Measurements from ENCODE around the gene RAP1A.
A peak's percentile ranks its signal among the peaks of the same experiment; 100 is the strongest.
"Not testable (repeated sequence)": the region's sequence is repeated elsewhere in the genome, so short reads cannot be mapped to it uniquely, and the experiment has no call there.

Gene RAP1A

DNA sequence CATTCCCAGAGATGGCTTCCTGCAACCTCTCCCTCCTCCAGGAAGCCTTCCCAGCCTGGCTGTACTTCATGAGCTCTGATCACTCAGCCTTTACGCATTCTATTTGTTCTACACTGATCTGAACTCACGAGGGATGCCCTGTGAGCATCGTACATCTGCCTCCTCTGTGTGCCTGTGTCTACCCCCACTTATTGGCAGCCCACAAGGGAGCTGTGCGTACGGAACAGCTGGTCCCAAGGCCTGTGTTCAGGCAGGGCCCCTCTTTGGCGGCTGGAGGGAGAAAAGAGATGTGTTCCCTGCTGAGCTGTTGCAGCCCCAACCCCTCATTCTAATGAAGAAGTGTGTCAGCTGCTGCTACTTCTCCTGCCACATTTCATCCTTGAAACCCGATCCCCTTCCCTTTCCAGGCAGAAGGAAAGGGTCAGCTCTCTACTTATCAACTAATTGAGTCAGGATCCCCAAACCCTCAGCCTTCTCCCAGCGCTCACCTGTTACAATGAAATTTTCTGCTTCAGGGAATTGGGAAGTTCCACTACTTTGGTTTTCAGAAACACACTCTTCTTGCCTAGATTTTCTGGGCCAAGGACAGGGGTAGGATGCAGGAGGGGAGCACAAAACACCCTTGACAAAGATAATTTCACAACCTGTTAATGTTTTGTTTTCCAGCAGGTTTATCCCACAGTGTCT lies 116.4 kb downstream of the RAP1A start:
- Mint-ChIP-seq H3K27ac (no peak overlapping the region), H3K27me3 (peaks cover 16% of the 10 kb centered on the region), H3K4me3 (no peak overlapping the region), H3K4me1 (peaks cover 40% of the 10 kb centered on the region), H3K9me3 (no peaks in the 10 kb centered on the region)
- no peak for DNase-seq
- ATAC-seq = no peak

- ATAC-seq = no peak
- H3K4me1 Mint-ChIP-seq = peaks cover 42% of the 10 kb centered on the region
Measured at GRCh38 chr1:111736548-111737215, 117.1 kb downstream of the RAP1A start.

DNA sequence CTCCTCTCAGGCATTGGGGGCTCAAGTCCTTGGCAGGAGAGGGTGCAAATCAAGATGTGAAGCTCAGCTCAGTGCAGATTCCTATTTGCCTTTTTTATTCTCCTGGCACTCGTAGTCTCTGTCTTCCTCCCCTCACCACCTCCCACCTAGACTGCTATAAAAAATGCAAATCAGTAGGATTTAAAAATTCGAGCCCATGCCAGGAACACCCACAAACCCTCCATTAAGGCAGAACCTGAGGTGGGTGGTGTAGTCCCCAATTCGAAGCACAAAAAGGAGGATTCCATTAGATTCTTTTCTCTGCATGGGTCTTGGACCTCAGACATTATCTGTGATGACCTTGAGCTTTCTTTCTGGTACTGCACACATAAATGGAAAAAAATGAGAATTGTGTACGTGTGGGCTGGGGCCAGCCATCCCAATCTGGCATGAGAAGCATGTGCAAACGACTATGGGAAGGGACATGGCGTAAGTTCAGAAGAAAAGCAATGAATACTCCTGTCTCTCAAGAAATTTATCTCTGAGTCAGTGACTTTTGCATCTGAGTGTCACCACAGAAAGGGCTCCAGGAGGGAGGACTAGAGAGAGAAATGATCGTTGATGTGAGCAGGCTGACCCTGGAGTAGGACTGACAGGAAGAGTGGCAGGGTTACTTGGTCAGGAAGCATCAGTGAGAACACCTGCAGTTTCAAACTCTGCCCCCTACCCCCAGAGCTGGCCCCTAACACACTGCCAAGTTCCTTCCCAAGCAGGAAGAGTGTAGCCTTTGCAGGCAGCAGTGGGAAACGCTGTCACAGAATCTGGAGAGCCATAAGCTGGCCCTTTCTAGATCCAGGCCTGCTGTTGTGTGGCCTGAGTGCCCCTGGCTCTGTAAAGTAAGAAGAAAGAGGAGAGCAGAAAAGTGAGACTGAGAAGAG lies 117.9 kb downstream of the RAP1A start:
- H3K9me3 Mint-ChIP-seq = no peaks in the 10 kb centered on the region
- peaks cover 42% of the 10 kb centered on the region for H3K4me1 Mint-ChIP-seq
- H3K27me3 Mint-ChIP-seq = peaks cover 31% of the 10 kb centered on the region
- peak overlapping the region in 1 of 2 donors; percentile 6 for H3K27ac Mint-ChIP-seq
- DNase-seq (no peak), ATAC-seq (no peak)
- H3K4me3 Mint-ChIP-seq = peak overlapping the region; percentile 87 to 92

More at GRCh38 chr1:111736548-111737215, 117.1 kb downstream of the RAP1A start:
- Mint-ChIP-seq H3K27ac (no peak overlapping the region), H3K9me3 (no peaks in the 10 kb centered on the region), H3K27me3 (peaks cover 23% of the 10 kb centered on the region), H3K4me3 (no peak overlapping the region)
- DNase-seq = peak in 1 of 2 donors; percentile 6

GRCh38 chr1:111738133-111738435 lies 118.5 kb downstream of the RAP1A start:
- DNase-seq (peak in 1 of 2 donors; percentile 8), ATAC-seq (no peak)
- peak overlapping the region; percentile 87 to 92 for H3K4me3 Mint-ChIP-seq
- H3K4me1 Mint-ChIP-seq = peaks cover 42% of the 10 kb centered on the region
- peak overlapping the region in 1 of 2 donors; percentile 6 for H3K27ac Mint-ChIP-seq
- H3K9me3 Mint-ChIP-seq = no peaks in the 10 kb centered on the region
- H3K27me3 Mint-ChIP-seq = peaks cover 34% of the 10 kb centered on the region

DNA sequence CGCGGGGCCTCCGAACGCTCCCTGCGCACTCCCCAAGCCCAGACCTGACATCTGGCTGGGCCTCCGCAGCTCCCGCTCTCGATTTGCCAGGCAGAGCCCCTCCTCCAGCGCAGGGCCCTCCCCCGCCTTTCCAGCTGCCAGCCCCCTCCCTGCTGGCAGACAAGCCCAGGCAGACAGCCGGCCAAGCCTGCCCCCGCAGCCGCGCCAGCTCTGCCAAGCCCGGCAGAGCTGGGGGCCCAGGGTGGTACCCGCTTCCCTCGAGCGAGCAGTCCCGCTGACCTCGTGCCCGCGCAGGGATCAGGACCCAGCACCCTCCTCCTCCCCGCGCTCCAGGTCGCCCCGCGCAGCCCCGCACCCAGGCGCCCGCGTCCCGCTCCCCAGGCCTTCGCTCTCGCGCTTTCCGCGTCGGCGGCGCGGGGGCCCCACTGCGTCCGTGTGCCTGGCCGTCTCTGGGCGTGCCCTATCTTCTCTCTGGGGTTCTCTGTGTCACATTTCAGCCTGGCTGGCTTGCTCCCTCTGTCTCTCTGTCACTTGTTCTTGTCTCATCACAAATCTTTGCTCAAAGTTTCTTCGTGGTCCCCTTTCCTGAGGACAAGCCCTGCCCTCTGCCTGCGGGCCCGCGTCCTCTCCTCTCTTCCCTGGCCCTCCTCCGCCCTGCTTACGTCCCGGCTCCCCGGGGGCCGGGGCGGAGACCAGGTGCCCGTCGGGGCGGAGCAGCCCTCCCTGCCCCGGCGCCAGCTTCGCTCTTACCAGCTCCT lies 119.0 kb downstream of the RAP1A start:
- ATAC-seq = peak; percentile 68
- Mint-ChIP-seq H3K9me3 (no peaks in the 10 kb centered on the region), H3K27me3 (peaks cover 37% of the 10 kb centered on the region), H3K27ac (peak overlapping the region; percentile 48 to 77), H3K4me1 (peaks cover 40% of the 10 kb centered on the region), H3K4me3 (peak overlapping the region; percentile 87 to 92)
- peak; percentile 61 to 72 for DNase-seq

DNA sequence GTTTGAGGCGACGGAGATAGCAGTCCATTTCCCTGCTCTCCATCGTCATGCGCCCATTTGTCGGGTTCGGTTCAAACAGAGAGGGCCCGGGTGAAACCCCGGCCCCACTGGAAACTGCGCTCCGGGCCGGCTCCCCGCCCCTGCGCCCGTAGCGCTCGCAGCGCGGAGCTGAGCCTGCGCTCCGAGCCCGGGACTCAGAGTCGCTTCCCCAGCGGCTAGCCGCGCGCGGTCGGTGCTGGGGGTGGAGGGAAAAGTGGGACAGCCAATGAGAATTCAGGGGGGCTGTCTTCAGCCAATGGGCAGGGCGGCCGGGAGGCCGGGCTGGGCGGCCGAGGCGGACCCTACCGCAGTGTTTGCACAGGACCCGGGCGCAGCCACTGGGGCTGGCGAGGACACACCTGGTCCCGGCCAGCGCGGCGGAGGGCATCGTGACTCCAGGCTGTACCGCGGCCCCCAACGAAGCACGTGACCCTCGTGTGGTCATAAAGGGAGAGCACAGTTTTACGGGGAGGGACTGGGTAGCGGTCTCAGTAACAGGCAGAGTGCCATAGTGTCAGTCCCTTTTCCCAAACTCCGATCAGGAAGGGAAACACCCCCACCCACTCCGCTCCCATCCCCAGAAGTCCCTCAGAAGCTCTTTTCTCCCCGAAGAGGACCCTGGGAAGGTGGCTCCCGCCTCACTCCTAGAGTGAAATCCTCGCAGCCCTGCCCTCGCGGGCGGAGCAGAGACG lies 119.8 kb downstream of the RAP1A start, which contains the start of gene INKA2:
INKA2 (minus strand) TSS at position 202 of the 731 bp plus-strand sequence; CDS start at position 49, 153 bp downstream.
- ATAC-seq (peak; percentile 81), DNase-seq (peak; percentile 77)
- Mint-ChIP-seq H3K9me3 (no peaks in the 10 kb centered on the region), H3K27me3 (peaks cover 42% of the 10 kb centered on the region), H3K27ac (peak within 1 kb of the TSS; percentile 48 to 77), H3K4me1 (peaks cover 36% of the 10 kb centered on the region), H3K4me3 (peak within 1 kb of the TSS; percentile 87 to 92)

GRCh38 chr1:111739925-111740765 lies 120.6 kb downstream of the RAP1A start:
- peaks cover 42% of the 10 kb centered on the region for H3K27me3 Mint-ChIP-seq
- peaks cover 36% of the 10 kb centered on the region for H3K4me1 Mint-ChIP-seq
- ATAC-seq (peak; percentile 44), DNase-seq (peak; percentile 17 to 51)
- peak overlapping the region; percentile 87 to 92 for H3K4me3 Mint-ChIP-seq
- no peaks in the 10 kb centered on the region for H3K9me3 Mint-ChIP-seq
- no peak overlapping the region for H3K27ac Mint-ChIP-seq

GRCh38 chr1:111742292-111742691 lies 122.7 kb downstream of the RAP1A start:
- peaks cover 36% of the 10 kb centered on the region for H3K4me1 Mint-ChIP-seq
- not testable (repeated sequence) for H3K4me3 Mint-ChIP-seq, H3K9me3 Mint-ChIP-seq, ATAC-seq, DNase-seq, H3K27ac Mint-ChIP-seq
- H3K27me3 Mint-ChIP-seq = peaks cover 42% of the 10 kb centered on the region

DNA sequence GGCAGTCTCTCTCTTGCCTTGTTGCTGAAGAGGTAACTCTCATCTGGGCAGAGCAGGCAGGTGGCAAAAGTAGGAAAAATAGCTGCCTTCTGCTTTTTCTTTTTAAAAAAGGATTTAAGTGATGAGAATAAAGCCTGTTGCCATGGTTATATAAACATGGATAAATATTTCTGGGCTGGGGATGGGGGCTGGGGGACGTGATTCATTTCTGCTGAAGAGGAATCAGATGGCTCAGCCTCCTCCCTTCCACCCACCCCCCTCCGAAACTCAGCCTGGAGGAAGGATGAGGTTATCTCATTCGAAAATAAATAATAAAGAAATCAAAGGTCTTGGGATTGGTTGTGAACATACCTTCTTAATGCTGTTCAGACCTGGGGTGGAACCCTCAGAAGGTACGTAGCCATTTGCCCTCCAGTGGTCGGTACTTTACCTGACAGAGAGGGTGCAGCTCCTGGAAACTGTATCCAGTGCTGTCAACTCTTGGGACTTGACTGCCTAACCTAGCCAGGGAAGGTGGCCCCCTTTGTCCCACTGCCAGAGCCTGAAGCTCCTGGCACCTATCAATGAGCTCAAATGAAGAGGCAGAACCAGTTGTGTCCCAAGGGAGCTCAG lies 123.5 kb downstream of the RAP1A start:
- Mint-ChIP-seq H3K27me3 (peaks cover 42% of the 10 kb centered on the region), H3K4me3 (no peak overlapping the region), H3K9me3 (no peaks in the 10 kb centered on the region), H3K27ac (no peak overlapping the region), H3K4me1 (peaks cover 32% of the 10 kb centered on the region)
- DNase-seq = peak in 1 of 2 donors; percentile 4
- ATAC-seq = no peak

DNA sequence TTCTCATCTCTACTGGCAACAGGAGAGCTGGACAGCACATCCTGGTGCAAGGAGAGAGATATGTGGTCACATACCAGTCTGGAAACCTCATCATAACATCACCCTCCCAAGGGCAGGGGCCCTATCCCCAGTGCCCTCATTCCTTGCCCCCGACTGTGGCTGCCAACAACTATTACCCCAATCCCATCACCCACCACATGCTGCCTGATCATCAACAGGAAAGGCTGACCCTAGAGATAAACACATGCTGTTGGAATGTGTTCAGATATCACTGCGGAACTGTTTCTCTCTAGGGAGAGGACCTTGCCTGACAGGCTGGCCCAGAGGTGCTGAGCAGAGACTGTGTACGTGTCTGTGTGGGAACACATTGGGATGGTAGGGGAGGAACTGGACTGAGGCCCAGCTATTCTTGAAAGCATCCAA lies 124.1 kb downstream of the RAP1A start:
- no peak for DNase-seq
- no peak overlapping the region for H3K4me3 Mint-ChIP-seq

GRCh38 chr1:111745675-111746613 lies 126.4 kb downstream of the RAP1A start:
- Mint-ChIP-seq H3K4me3 (no peak overlapping the region), H3K27ac (no peak overlapping the region), H3K4me1 (peaks cover 8% of the 10 kb centered on the region), H3K27me3 (peaks cover 26% of the 10 kb centered on the region), H3K9me3 (no peaks in the 10 kb centered on the region)
- ATAC-seq (no peak), DNase-seq (peak in 1 of 2 donors; percentile 5)

More for the DNA sequence above, 124.1 kb downstream of the RAP1A start:
- Mint-ChIP-seq H3K9me3 (no peaks in the 10 kb centered on the region), H3K27me3 (peaks cover 42% of the 10 kb centered on the region), H3K27ac (no peak overlapping the region), H3K4me1 (peaks cover 27% of the 10 kb centered on the region)
- ATAC-seq = no peak

GRCh38 chr1:111746614-111746999 lies 127.0 kb downstream of the RAP1A start:
- no peak overlapping the region for H3K27ac Mint-ChIP-seq

More at GRCh38 chr1:111746614-111746999, 127.0 kb downstream of the RAP1A start:
- H3K4me3 Mint-ChIP-seq = no peak overlapping the region
- H3K9me3 Mint-ChIP-seq = no peaks in the 10 kb centered on the region
- H3K4me1 Mint-ChIP-seq = peaks cover 5% of the 10 kb centered on the region
- DNase-seq (no peak), ATAC-seq (no peak)
- peaks cover 20% of the 10 kb centered on the region for H3K27me3 Mint-ChIP-seq

All from stimulated activated naive CD8-positive, alpha-beta T cell treated with anti-CD3 and anti-CD28 coated beads, Interleukin-15, amount 100 ng/mL, for 72 hours (primary cell).